Stimulated activated CD4-positive, alpha-beta T cell treated with anti-CD3 and anti-CD28 coated beads, Interleukin-4, amount 100 ng/mL, for 48 hours (primary cell): Measurements from ENCODE around the gene SNX6.
"Not testable (repeated sequence)": the region's sequence is repeated elsewhere in the genome, so short reads cannot be mapped to it uniquely, and the experiment has no call there.

Experiments used
- DNase-seq, 2 donors: peaks; one replicate each; pipeline ENCODE4 v3.0.0-alpha.2; 2020; ENCODE audit warnings: low read depth in 2 of 2

Gene SNX6

GRCh38 chr14:34521071-34521470 lies 108.9 kb downstream of the SNX6 start:
- DNase-seq = not testable (repeated sequence)

- not testable (repeated sequence) for DNase-seq
Measured at GRCh38 chr14:34520304-34520970, 109.5 kb downstream of the SNX6 start.
